Epidermal melanocyte (primary cell): Measurements from ENCODE around the gene CSRP3.
"Not testable (repeated sequence)": the region's sequence is repeated elsewhere in the genome, so short reads cannot be mapped to it uniquely, and the experiment has no call there.

Experiments
- DNase-seq: peaks from one replicate; pipeline ENCODE4 v3.0.0; 2011; ENCODE audit warnings: low spot score; ENCODE audit not compliant: insufficient read length

CSRP3 gene

GRCh38 chr11:19187114-19187832 lies 14.5 kb downstream of the CSRP3 start:
- DNase-seq, result no peak

- DNase-seq, result no peak
Observed at GRCh38 chr11:19185516-19186052, 16.2 kb downstream of the CSRP3 start.

GRCh38 chr11:19185036-19185435 lies 16.7 kb downstream of the CSRP3 start:
- DNase-seq, result no peak

GRCh38 chr11:19183646-19184045 lies 18.1 kb downstream of the CSRP3 start:
- DNase-seq, result no peak

- no peak for DNase-seq
Observed at GRCh38 chr11:19181531-19182261, 20.1 kb downstream of the CSRP3 start.

GRCh38 chr11:19176629-19177186 lies 25.1 kb downstream of the CSRP3 start:
- no peak for DNase-seq

- no peak for DNase-seq
Observed at GRCh38 chr11:19173964-19174638, 27.7 kb downstream of the CSRP3 start.

- DNase-seq, result no peak
Observed at GRCh38 chr11:19173004-19173689, 28.6 kb downstream of the CSRP3 start.

GRCh38 chr11:19168090-19168489 lies 33.7 kb downstream of the CSRP3 start:
- no peak for DNase-seq

- DNase-seq, result no peak
Observed at GRCh38 chr11:19164881-19165280, 36.9 kb downstream of the CSRP3 start.

GRCh38 chr11:19164230-19164855 lies 37.4 kb downstream of the CSRP3 start:
- no peak for DNase-seq

- no peak for DNase-seq
Observed at GRCh38 chr11:19163617-19164016, 38.2 kb downstream of the CSRP3 start.

- no peak for DNase-seq
Observed at GRCh38 chr11:19162951-19163505, 38.8 kb downstream of the CSRP3 start.

GRCh38 chr11:19161651-19162050 lies 40.1 kb downstream of the CSRP3 start:
- no peak for DNase-seq

GRCh38 chr11:19160847-19161246 lies 40.9 kb downstream of the CSRP3 start:
- no peak for DNase-seq

- DNase-seq, result no peak
Observed at GRCh38 chr11:19156892-19157291, 44.9 kb downstream of the CSRP3 start.

- DNase-seq, result no peak
Observed at GRCh38 chr11:19145319-19145718, 56.5 kb downstream of the CSRP3 start.

GRCh38 chr11:19136884-19137283 lies 64.9 kb downstream of the CSRP3 start:
- not testable (repeated sequence) for DNase-seq

- no peak for DNase-seq
Observed at GRCh38 chr11:19134004-19134403, 67.8 kb downstream of the CSRP3 start.
